VCaP (cell line): ENCODE results near the gene KCNJ13.
"Not testable (repeated sequence)": the region's sequence is repeated elsewhere in the genome, so short reads cannot be mapped to it uniquely, and the experiment has no call there.

Experiments used
- H3K27ac ChIP-seq: fragments of 450-650 bp; 2 replicates; pipeline ENCODE4 v1.5.1; 2017
- TF ChIP-seq, protein P1 (sequence below): fragments of 450-650 bp; conservative IDR thresholded peaks from 2 replicates; pipeline ENCODE4 v1.5.1; 2017; ENCODE audit warnings: mild to moderate bottlenecking, moderate library complexity

The KCNJ13 gene

DNA sequence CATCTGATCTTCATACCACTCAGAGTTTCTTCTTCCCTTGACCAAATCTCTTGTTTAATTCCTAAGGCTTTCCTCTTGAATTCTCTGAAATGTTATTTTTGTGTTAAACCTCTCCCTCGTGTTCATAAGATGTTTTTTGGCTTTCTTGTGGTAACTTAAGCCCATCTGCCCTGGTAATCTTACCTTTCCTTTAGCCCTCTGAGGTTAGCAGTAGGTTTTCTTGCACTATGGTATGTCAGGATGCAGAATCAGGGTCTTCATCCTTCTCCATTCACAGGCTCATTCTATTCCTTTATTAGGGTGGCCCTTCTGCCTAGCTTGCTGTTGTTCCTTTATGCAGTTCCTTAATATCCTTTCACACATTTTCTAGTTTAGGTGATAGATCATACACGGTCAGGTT is 55.1 kb downstream of the KCNJ13 start:
- H3K27ac ChIP-seq = no peak overlapping the region; the same call in 1 of the 2 replicates
- TF ChIP-seq, protein P1, sequence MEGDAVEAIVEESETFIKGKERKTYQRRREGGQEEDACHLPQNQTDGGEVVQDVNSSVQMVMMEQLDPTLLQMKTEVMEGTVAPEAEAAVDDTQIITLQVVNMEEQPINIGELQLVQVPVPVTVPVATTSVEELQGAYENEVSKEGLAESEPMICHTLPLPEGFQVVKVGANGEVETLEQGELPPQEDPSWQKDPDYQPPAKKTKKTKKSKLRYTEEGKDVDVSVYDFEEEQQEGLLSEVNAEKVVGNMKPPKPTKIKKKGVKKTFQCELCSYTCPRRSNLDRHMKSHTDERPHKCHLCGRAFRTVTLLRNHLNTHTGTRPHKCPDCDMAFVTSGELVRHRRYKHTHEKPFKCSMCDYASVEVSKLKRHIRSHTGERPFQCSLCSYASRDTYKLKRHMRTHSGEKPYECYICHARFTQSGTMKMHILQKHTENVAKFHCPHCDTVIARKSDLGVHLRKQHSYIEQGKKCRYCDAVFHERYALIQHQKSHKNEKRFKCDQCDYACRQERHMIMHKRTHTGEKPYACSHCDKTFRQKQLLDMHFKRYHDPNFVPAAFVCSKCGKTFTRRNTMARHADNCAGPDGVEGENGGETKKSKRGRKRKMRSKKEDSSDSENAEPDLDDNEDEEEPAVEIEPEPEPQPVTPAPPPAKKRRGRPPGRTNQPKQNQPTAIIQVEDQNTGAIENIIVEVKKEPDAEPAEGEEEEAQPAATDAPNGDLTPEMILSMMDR = no peak

DNA sequence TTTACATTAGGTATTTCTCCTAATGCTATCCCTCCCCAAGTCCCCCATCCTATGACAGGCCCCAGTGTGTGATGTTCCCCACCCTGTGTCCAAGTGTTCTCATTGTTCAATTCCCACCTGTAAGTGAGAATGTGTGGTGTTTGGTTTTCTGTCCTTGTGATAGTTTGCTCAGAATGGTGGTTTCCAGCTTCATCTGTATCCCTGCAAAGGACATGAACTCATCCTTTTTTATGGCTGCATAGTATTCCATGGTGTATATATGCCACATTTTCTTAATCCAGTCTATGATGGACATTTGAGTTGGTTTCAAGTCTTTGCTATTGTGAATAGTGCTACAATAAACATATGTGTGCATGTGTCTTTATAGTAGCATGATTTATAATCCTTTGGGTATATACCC is 56.3 kb downstream of the KCNJ13 start:
- not testable (repeated sequence) for H3K27ac ChIP-seq
